Endothelial cell of umbilical vein (primary cell): Measurements from ENCODE around the gene LMAN2L. TPM values are rescaled to one million over a fixed set of nuclear protein-coding genes. Genes with fewer than 3 reads are reported as not detected.

Experiments
- BruUV-seq: library from RNA; stranded (reverse); fragments of 400-500 nt; replicated peaks from 2 replicates; lab custom pipeline; 2021; lab: Mats Ljungman, UMichigan
- CTCF ChIA-PET: fragments of 300-600, 350-600 bp; sonication (Branson Sonifier 250); formaldehyde crosslinking; loops from one replicate; lab custom pipeline; 2021; ENCODE audit warnings: antibody characterized with exemption, inconsistent platforms; lab: Charles Lee
- POLR2A ChIA-PET: fragments of 300-600, 350-600 bp; sonication (Branson Sonifier 250); formaldehyde crosslinking; loops from one replicate; lab custom pipeline; 2021; ENCODE audit warnings: antibody characterized with exemption, inconsistent platforms; lab: Charles Lee
- DNase-seq: peaks from one replicate; pipeline ENCODE4 v3.0.0-alpha.2; 2011; ENCODE audit warnings: low read depth, low spot score
- FAIRE-seq: peaks from 2 replicates; lab custom pipeline; 2011; peaks lifted over from hg19 to GRCh38; lab: Jason Lieb, UNC
- H2AFZ ChIP-seq: 2 replicates; pipeline ENCODE4 v1.6.0; 2012; ENCODE audit warnings: low read depth, low read length, control low read depth, inconsistent platforms
- H3K27ac ChIP-seq: 2 replicates; pipeline ENCODE4 v1.5.1; 2011; ENCODE audit warnings: low read depth, mild to moderate bottlenecking, control low read depth, low read length, moderate library complexity; ENCODE audit not compliant: insufficient read depth
- H3K27me3 ChIP-seq, 2 experiments: 2 replicates each; pipeline versions ENCODE4 v1.6.0 to v1.6.1; 2011; ENCODE audit warnings: low read length in 2 of 2, mixed read lengths in 1 of 2; ENCODE audit not compliant: control insufficient read depth in 2 of 2, insufficient read depth in 2 of 2
- H3K36me3 ChIP-seq, 2 experiments: 2 replicates in 1 of 2; 3 replicates in 1 of 2; pipeline ENCODE4 v1.5.1; 2011; ENCODE audit warnings: low read length in 2 of 2, mild to moderate bottlenecking in 1 of 2, moderate library complexity in 1 of 2; ENCODE audit not compliant: control insufficient read depth in 2 of 2, insufficient read depth in 2 of 2; ENCODE audit errors: extremely low read depth in 1 of 2
- H3K4me1 ChIP-seq: 3 replicates; pipeline ENCODE4 v1.5.1; 2011; ENCODE audit warnings: mild to moderate bottlenecking, low read length; ENCODE audit not compliant: control insufficient read depth, insufficient read depth; ENCODE audit errors: extremely low read depth
- H3K4me2 ChIP-seq: 2 replicates; pipeline ENCODE4 v1.6.1; 2011; ENCODE audit warnings: low read length, control low read depth, mixed read lengths; ENCODE audit not compliant: insufficient read depth
- H3K4me3 ChIP-seq, 3 experiments: fragments of 200-600 bp in 1 of 3; sonication (generic), shearing (Covaris generic) in 1 of 3; replicated peaks in 1 of 3; 2 replicates each; pipeline ENCODE4 v1.5.1; 2011 to 2016; ENCODE audit warnings: control low read depth in 3 of 3, low read length in 3 of 3, mild to moderate bottlenecking in 2 of 3, inconsistent platforms in 1 of 3, low read depth in 1 of 3, moderate library complexity in 1 of 3; ENCODE audit not compliant: insufficient read depth in 1 of 3
- H3K79me2 ChIP-seq: 2 replicates; pipeline ENCODE4 v1.6.0; 2012; ENCODE audit warnings: low read length, inconsistent platforms; ENCODE audit not compliant: control insufficient read depth, insufficient read depth
- H3K9ac ChIP-seq: replicated peaks from 2 replicates; pipeline ENCODE3; 2011; ENCODE audit warnings: low read length, control low read depth; ENCODE audit not compliant: insufficient read depth; ENCODE audit errors: extremely low read depth
- H3K9me1 ChIP-seq: replicated peaks from 3 replicates; pipeline ENCODE4 v1.6.0; 2011; ENCODE audit warnings: mild to moderate bottlenecking, low read length; ENCODE audit not compliant: control insufficient read depth, insufficient read depth; ENCODE audit errors: extremely low read depth
- H3K9me3 ChIP-seq: replicated peaks from 2 replicates; pipeline ENCODE4 v1.5.1; 2012; ENCODE audit warnings: low read length, inconsistent platforms; ENCODE audit not compliant: control insufficient read depth, insufficient read depth
- H4K20me1 ChIP-seq: replicated peaks from 2 replicates; pipeline ENCODE3; 2011; ENCODE audit warnings: mild to moderate bottlenecking, low read length; ENCODE audit not compliant: control insufficient read depth, insufficient read depth; ENCODE audit errors: extremely low read depth
- CTCF ChIP-seq, 2 donors: IDR thresholded peaks; 1 replicate in 1 of 2; 2 replicates in 1 of 2; pipeline ENCODE4 v1.5.1; 2011; ENCODE audit warnings: low read length in 2 of 2, mild to moderate bottlenecking in 2 of 2, moderate library complexity in 2 of 2, control low read depth in 1 of 2, inconsistent platforms in 1 of 2, low read depth in 1 of 2; ENCODE audit not compliant: insufficient read depth in 1 of 2; ENCODE audit errors: extremely low read depth in 1 of 2
- EZH2 ChIP-seq: IDR thresholded peaks from 2 replicates; pipeline ENCODE4 v1.6.1; 2012; ENCODE audit warnings: borderline replicate concordance, low read depth, mild to moderate bottlenecking, moderate library complexity, low read length, inconsistent platforms; ENCODE audit not compliant: severe bottlenecking
- FOS ChIP-seq: IDR thresholded peaks from 2 replicates; pipeline ENCODE4 v1.6.1; 2011; ENCODE audit warnings: mild to moderate bottlenecking, low read length, moderate library complexity, borderline replicate concordance; ENCODE audit not compliant: insufficient read depth
- GATA2 ChIP-seq: IDR thresholded peaks from 2 replicates; pipeline ENCODE4 v1.7.0; 2011; ENCODE audit warnings: low read depth, mild to moderate bottlenecking, moderate library complexity, mixed read lengths, low read length; ENCODE audit not compliant: insufficient read length, insufficient read depth
- JUN ChIP-seq: IDR thresholded peaks from 2 replicates; pipeline ENCODE4 v1.6.1; 2011; ENCODE audit warnings: borderline replicate concordance, low read depth; ENCODE audit not compliant: insufficient read length, insufficient read depth
- MAX ChIP-seq: IDR thresholded peaks from 2 replicates; pipeline ENCODE4 v1.6.1; 2011; ENCODE audit not compliant: insufficient read depth, insufficient read length
- MYC ChIP-seq: IDR thresholded peaks from one replicate; pipeline ENCODE4 v1.6.1; 2011; ENCODE audit warnings: mild to moderate bottlenecking, low read depth, low read length
- POLR2A ChIP-seq: IDR thresholded peaks from 2 replicates; pipeline ENCODE4 v1.6.1; 2012; ENCODE audit warnings: low read depth, mild to moderate bottlenecking, control low read depth, low read length
- POLR2AphosphoS5 ChIP-seq: IDR thresholded peaks from 2 replicates; pipeline ENCODE4 v1.6.1; 2012; ENCODE audit warnings: low read depth, mild to moderate bottlenecking, control low read depth, low read length, moderate library complexity; ENCODE audit not compliant: insufficient read depth
- dilution Hi-C: fragments of 300-500 bp; cut with MboI; formaldehyde crosslinking; loops from one replicate; pipeline ENCODE4 v1.15.0; 2019; ENCODE audit warnings: low sequenced_read_pairs; ENCODE audit not compliant: extremely low pct_ligation_motif_present
- intact Hi-C: fragments of 100-400 bp; cut with micrococcal nuclease; formaldehyde crosslinking; loops from one replicate; pipeline ENCODE4 v1.10.0; 2022
- polyA plus RNA-seq, 4 experiments: library from polyadenylated mRNA; depleted of rRNA in 3 of 4; stranded (reverse) in 3 of 4; unstranded in 1 of 4; fragments of >200 nt; gene quantifications; 2 replicates each; pipeline versions ENCODE4 v1.2.1 to v1.2.3, GENCODE V29; 2011 to 2012; ENCODE audit warnings: missing spikeins in 1 of 4
- total RNA-seq: library from RNA; stranded (reverse); gene quantifications from 2 replicates; pipeline ENCODE4 v1.2.3, GENCODE V29; 2021

The LMAN2L gene
- total and polyA plus RNA-seq, 2 donors (not counting 3 experiments of a cell fraction or from before 2014, with no cell fraction given): 15.4 to 20.5 TPM

- H4K20me1 ChIP-seq: no peaks in the 10 kb centered on the region
- POLR2A ChIA-PET: no interaction called here
- H3K9me3 ChIP-seq: no peaks in the 10 kb centered on the region
- no peaks in the 10 kb centered on the region for H3K36me3 ChIP-seq
- H3K79me2 ChIP-seq: no peaks in the 10 kb centered on the region
- FAIRE-seq (no peak), DNase-seq (no peak)
- H3K4me3 ChIP-seq: no peak overlapping the region
- no peak overlapping the region for H2AFZ ChIP-seq
- dilution Hi-C loops (no loop called here), intact Hi-C loops (no loop called here)
- no TSS peak for BruUV-seq
- no peak overlapping the region for H3K9ac ChIP-seq
- peaks cover 9% of the 10 kb centered on the region for H3K4me1 ChIP-seq
- CTCF ChIA-PET: interaction anchor here (1.0 kb wide), 1 partner anchor 26 kb away, joined by 3 read pairs; no protein-coding TSS in a partner anchor
- no peak for TF ChIP-seq MYC
- TF ChIP-seq EZH2: no peak
- no peak for TF ChIP-seq CTCF (IDR thresholded peaks at IDR 0.05; ENCODE audit: extremely low read depth in 1 of 2, insufficient read depth in 1 of 2, low read depth in 1 of 2, low read length in 2 of 2)
- TF ChIP-seq JUN: no peak
- TF ChIP-seq POLR2A: no peak
- TF ChIP-seq GATA2: no peak
- TF ChIP-seq MAX: no peak
- TF ChIP-seq FOS: no peak
- no peak for TF ChIP-seq POLR2AphosphoS5
- H3K27me3 ChIP-seq: no peaks in the 10 kb centered on the region
- no peak overlapping the region for H3K27ac ChIP-seq
- H3K9me1 ChIP-seq: no peaks in the 10 kb centered on the region
- no peak overlapping the region for H3K4me2 ChIP-seq
Measured at GRCh38 chr2:96789245-96789617, 49.4 kb upstream of the LMAN2L start.
